Activated T-helper 1 cell treated with anti-CD3 and anti-CD28 coated beads, Interleukin-2, amount 50 U/mL, for 16 hours (primary cell): ENCODE measurements around the gene GART.
"Not testable (repeated sequence)": the region's sequence is repeated elsewhere in the genome, so short reads cannot be mapped to it uniquely, and the experiment has no call there.

Experiments used
- DNase-seq, 2 donors: peaks; one replicate each; pipeline ENCODE4 v3.0.0-alpha.2; 2020; ENCODE audit warnings: low read depth in 1 of 2, low spot score in 1 of 2

GART gene

DNA sequence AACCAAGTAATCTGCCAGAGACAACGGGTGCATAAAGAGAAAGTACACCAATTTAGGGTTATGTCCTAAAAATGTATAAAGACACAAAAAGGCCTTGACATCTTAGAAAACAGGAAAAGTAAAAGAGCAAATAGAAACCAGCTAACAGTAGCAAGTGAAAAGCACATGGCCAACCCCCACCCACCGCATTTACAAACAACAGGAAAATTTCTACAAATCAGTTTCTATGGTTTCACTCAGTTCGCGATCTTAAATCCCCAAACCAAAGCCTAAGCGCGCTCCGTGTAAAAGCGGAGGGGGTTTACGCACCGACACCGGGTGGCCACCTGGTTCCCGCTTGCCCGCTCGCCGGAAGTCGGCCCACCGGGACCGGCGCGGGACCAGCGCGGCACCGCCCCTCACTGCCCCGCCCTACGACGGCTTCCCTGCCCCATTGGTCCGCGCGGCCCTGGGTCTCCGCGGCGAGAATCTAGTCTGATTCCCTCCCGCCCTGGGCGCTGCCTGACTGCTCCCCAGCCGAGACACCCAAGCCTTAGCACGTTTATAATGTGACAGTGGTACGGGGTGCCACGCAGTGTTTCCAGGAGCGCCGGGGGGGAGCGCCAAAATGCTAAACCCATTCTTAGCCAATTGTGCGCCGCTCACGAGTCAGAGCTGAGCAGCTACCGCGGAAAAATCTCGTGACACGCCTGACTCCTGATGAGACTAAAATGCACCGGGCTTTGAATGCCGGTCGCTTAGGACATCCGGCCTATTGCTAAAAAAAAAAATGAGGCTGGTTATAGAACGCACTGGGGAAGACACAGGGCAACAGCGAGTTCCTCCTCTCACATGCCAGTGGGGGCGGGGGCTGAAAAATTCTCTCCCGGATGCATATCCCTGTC, at the start of gene GART:
Gene GART, minus strand, starts transcription at position 362 of the 884 bp plus-strand sequence. CDS start 2,802 bp downstream, outside the sequence.
- peak; percentile 64 to 77 for DNase-seq

DNA sequence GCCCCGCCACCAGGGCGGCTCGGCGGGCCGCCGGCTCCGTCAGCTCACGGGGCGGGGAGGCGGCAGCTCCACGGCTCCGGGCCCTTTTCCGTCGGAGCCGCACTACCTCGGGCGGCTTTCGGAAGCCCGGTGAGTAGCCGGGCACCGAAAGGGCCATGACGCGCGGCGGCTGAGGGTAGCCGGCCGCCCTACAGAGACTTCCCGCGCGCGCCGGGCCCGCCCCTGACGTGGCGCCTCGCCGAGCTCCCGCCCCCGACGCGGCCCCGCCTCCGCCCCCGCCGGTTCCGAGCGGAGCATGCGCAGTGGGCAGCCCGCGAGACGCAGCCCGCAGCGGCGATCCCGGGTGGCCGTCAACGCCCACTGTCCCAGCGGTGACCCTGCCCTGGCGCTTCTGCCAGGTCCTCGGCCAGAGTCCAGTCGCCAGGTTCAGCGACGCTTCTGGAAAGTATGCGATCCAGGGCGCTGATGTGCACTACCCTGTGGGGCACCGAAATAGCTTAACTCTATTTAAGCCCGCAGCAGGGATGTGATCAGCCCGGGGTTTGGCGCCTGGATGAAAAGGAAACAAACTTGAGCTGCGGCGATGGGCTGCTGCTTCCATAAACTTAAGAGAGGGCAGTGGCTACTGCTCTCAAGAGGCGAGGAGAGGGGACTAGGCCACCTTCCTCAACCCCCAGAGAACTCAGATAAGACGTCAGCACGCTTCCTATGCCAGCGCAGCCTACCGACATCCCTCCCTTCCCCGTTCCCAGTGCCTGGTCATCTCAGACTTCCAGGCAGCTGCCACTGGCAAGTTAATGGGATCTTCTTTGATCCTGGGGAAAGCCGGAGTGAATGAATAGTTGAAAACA, 46.8 kb upstream of the GART start, which contains the start of gene DONSON:
Gene DONSON, minus strand, starts transcription at position 200 of the 851 bp plus-strand sequence. Its CDS starts 43 bp downstream, at position 157.
- DNase-seq: peak; percentile 64 to 84

DNA sequence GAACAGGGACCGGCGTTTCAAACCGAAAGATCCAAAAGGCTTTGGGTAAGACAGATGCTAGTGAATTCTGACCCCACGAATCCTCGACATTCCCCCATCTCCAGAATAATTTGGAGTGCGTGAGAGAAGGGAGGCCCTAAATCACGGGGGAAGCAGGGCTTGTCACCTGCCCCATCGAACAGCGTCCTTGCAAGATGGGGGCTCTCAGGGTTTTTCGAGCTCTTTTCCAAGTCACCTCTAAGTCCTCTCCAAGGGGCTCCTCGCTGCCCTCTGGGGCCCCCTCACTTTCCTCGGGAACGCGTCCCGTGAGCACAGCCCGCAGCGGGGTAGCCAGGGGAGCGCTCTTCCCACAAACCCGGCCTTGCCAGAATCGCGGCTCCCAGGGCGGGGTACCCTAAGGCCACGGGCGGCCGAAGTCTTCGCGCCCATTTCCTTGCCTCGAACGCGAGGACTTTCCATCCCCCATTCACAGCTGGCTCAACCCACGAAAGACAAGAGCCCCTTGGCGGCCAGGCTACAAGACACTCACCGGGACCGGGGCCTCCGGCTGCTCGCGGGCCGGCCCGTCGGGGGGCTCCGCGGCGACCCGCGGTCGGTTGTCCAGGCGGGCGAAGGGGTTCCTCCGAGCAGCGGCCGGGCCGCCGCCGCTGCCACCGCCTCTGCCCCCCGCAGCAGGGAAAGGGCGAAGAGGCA, 46.0 kb upstream of the GART start:
- DNase-seq: peak in 1 of 2 donors; percentile 2

DNA sequence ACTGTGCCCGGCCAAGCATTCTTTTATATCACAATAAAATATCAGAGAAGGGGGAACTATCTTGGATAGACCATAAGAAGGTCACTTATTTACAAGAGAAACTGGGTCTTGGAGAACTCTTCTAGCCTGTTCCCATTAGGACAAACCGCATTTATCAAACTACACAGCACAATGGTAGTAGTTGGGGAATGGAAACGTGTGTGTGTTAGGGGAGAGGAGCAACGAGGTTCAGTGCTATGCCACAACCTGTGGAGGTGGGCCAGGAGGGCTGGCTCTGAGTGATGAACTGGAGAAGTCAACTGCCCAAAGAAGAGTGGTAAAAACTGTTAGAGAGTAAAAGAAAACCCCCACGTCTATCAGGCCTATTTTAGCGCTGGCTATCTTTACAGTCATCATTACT, 45.0 kb upstream of the GART start:
- no peak for DNase-seq

DNA sequence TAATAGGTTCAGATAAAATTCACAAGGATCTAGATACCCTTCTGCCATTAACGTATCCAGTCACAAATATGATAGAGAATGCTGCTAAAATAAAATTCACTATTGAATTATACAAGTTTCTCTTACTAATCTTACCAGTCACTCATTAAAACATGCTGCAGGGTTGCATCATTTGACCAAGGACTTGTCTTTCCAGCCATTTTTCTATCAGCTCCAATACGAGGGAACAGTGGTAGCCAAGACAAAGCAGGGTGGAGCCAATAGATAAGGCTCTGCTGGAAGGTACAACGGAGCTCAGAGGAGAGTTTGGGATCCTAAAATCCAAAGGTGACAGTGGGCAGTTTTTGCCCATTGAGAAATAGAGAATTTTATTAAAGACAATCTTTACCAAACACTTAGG, 42.5 kb upstream of the GART start:
- DNase-seq: no peak

DNA sequence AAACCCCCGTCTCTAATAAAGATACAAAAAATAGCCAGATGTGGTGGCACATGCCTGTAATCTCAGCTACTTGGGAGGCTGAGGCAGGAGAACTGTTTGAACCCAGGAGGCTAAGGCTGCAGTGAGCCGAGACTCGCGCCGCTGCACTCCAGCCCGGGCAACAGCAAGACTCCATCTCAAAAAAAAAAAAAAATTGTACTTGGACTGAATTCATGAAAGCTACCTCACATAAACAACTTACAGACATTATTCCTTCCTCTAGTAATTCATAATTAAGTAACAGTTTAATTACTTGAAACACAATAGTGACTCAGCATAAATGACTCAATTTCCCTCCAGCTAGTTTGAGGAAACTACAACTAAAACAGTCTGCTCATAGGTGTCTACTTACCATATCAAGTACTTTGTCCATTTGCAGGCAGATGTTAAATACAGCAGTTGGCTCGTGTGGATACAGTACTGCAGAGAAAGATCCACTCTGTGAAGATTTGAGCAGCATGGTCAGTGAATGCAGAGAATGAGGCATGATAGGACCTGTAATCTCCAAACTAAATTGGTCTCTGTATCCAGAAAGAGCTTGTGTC, 37.1 kb upstream of the GART start:
- no peak for DNase-seq

DNA sequence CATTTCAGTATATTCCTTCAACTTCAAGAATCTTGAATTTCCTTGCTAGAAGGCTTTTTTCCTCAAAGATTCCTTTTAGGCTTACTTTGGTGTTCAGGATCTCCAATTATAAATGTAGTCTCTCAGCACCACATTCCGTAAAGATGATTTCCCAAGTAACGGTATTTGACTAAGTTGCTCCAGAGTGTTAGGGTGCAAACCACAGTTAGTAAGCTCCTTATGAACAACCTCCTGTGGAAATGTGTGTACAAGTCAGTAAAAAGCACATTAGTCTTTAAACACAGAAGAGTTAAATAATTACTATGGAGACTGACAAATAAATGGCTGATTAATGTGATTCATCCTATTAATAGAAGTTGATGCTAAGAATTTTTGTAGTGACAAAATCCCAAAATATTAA, 36.3 kb upstream of the GART start:
- DNase-seq: no peak

DNA sequence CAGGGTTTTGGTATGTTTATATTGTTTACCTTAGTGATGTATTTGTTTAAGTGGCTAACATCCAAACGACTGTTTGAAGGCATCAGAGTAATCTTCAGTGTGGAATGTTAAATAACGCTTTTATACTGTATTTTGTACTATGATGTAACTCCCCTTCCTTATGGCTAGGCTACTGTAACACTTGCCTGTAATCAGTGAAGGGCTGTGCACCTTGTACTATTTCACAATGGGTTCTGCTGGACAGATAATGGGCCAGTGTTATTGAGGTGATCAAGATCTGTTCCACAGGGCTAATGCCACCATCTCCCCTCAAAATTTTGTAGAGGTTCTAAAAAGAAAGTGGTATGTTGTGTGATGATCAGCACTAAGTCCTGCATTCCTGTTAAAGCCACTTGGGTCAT, 34.8 kb upstream of the GART start:
- DNase-seq: not testable (repeated sequence)

DNA sequence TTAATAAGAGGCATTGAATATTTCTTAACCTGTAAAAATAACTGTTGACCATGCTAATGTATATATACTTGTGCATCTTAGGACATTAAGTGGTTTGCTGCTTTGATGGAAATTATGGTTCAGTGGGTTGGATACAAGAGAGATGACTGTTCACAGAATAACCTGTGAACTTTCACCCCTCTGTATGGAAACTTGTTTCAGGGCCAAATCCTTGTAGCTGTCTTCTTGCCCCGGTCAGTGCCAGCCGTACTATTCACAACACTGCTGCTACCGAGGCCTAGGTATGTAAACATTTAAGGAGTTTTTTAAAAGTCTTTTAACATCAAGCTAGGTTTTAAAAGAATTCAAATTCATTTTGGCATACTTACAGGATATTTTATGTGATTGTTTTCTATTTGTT, 30.4 kb upstream of the GART start:
- no peak for DNase-seq

DNA sequence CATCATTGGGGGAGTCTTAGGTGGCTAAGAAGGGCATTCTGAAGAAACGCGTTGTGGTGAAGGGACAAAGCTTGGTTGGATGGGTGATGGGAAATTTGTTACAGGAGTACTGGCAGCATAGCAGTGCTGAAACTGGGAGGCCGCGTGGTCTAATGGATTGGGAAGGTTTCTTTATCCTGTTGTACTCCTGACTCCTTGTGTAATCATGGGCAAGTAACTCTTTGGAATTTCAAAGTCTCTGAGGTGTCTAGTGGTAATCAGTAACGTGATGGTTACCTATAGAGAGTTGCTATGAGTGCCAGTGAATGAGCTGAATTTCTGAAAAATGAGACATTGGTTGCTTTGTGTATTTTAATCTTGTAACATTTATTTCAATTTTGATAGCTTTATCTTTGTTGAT, 28.1 kb upstream of the GART start:
- DNase-seq: no peak

DNA sequence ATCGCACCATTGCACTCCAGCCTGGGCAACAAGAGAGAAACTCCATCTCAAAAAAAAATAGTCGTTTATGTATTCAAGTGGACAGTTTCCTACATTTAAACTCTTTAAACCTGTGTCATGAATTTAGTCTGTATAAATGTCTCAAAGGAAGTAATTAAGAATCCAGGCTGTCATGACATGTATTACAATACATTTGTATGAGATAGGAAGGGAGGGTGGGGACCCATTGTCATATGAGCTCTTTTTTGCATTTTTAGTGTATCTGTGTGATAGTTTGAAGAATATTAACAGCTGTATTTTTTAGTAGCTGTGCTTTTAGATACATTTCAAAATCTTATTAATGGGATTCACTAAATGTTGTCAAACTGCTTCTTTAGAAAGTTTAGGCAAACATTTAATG, 26.5 kb upstream of the GART start:
- no peak for DNase-seq

DNA sequence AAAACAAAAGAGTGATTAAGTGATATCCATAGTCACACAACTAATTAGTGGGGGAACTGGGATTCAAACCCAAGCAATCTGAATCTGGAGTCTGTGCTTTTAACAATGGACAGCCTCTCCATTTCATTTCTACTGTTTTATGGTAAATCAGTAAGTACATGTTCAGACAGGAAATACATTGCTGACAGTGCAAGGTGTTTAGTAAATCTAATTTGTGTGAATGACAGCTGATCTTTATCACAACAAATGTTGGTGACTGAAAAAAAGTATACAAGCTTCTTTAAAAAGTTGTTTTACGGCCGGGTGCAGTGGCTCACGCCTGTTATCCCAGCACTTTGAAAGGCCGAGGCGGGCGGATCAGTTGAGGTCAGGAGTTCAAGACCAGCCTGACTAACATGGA, 26.0 kb upstream of the GART start:
- no peak for DNase-seq

DNA sequence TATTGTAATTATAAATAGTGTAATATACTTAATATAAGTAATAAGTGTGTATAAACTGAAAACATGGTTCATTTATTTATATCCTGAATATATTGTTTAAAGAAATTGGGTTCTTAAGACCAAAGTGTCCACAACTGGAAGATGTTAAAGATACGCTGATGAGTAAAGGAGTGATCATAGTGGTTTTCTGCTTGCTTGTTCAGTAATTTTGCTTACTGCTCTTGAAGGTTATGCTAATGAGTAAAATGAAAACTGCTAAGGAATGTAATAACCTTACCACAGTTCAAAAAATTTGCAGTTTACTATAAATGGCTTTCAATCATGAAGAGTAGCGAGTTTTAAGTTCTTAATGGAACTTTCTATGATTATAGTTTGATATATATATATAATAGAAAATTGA, 24.6 kb upstream of the GART start:
- DNase-seq: no peak

DNA sequence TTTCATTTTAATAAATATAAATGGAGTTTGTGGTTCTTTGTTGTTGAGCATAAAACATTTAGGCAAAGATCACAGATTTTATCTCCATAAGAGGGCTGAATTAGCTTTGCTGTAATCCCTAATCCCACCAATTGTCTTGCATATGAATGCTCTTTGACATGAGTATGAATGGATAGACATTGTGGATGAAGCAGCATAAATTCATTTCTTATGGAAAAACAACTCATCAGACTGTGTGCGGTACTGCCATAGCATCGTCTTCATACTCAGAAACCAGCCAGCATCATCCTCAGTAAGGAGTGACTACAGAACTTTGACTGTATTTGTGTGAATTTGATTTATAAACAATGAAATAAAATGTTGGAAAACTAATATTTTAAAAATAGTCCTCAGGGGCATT, 20.5 kb upstream of the GART start:
- DNase-seq: no peak

DNA sequence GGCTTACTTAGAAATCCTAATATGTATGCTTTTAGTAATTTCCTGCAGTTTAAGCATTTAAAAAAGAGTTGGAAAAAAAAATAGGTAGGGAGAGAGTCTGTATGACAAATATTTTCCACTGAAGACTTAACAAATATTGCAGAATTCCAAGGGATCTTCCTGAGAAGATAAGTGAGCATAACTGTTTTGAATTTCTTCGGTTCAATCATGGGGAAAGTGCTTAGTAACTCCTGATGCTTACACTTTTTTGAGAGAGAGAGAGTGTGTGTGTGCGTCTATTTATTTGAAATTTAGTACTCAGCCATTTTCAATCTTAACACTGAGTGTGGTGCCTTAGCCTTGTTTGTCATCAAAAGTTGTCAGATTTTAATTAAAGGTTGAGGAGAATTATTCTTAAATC, 19.5 kb upstream of the GART start:
- DNase-seq: no peak

DNA sequence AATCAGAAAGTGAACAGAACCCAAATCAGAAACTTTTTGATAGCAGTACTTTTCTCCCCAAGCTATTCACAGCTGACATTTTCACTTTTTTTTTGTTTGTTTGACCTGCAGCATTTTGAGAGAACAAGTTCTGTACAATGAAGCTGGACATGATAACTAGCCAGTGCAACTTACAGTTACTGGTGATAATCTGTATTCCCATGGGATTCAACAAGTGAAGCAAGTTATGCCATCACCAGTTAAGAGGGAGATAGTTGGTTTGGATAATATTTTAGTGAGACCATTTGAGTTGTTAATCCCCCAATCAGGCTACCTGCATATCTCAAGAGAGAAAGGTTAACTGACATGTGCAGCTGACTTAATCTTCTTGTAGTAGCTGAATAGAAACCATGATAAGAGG, 19.0 kb upstream of the GART start:
- no peak for DNase-seq

DNA sequence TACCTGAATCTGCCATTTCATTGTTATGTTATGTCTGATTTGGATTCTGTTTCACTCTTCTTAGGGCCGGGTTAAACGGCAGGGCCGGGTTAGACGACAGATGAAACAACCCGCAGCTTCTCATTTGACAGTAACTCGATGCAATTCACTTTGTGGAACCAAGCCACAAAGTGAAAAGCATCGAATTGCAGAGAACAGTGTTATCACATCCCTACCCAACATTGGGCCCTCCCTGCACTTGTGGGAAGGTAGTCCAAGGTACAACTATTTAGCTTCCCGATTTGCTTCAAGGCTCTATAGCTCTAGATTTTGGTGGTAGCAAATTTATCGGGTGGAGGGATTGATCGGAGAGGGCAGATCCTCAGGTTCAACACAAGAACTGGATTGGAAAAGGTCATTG, 17.9 kb upstream of the GART start:
- DNase-seq: no peak

DNA sequence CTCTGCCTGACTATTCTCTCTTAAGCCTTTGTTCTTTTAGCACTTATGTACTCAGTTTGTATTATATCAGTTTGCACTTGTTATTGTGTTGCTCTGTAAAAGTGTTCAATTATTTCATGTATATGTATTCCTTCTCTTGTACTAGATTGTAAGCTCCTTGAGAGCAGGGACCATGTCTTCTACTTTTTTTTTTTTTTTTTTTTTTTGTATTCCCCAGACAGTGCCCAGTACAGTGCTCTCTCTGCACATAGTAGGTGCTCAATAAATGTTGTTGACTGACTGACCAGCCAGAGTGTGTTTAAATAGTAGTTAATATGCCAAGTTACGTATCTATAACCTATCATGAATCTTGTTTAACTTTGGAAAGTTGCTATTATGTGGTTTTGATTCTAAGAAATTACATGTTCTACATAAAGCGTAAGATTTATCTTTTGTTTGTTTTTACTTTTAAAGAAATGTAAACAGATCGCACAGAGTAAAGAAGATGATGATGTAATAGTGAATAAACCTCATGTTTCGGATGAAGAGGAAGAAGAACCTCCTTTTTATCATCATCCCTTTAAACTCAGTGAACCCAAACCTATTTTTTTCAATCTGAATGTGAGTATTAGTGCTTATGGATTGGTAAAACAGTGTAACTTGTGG, 17.0 kb upstream of the GART start:
- DNase-seq: no peak

DNA sequence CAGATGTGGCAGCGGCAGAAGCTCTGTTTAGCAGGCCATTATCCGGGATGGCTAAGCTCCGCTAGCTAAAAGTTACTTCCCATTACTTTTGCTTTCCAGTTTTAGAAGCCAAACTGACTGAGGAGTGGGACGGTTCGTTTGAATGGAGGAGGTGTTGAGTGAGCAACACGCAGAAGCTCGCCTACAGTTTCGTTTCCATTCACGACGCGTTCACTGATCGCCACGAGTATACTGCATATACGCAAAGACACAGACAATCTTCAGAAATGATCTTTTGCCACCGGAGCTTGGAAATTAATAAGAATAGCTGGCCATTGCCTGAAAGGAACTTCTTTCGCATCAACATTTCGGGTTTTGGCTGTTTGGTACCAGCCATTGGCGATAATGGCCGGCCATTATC, 15.5 kb upstream of the GART start:
- DNase-seq: no peak

DNA sequence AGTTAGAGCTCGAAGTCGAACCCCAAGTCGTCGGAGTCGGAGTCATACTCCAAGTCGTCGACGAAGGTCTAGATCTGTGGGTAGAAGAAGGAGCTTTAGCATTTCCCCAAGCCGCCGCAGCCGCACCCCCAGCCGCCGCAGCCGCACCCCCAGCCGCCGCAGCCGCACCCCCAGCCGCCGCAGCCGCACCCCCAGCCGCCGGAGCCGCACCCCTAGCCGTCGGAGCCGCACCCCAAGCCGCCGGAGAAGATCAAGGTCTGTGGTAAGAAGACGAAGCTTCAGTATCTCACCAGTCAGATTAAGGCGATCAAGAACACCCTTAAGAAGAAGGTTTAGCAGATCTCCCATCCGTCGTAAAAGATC, 13.0 kb upstream of the GART start:
- no peak for DNase-seq
